Activated CD4-positive, alpha-beta T cell treated with anti-CD3 and anti-CD28 coated beads, Interleukin-2, amount 50 U/mL, for 4 hours (primary cell): ENCODE data around the gene BTRC.
A peak's percentile ranks its signal among the peaks of the same experiment; 100 is the strongest.

Source experiments
- DNase-seq, 2 experiments: peaks; one replicate each; pipeline ENCODE4 v3.0.0-alpha.2; 2020

Gene BTRC

GRCh38 chr10:101569622-101570427 is 215.9 kb downstream of the BTRC start:
- peak; percentile 67 for DNase-seq

- no peak for DNase-seq
Observed at GRCh38 chr10:101570428-101571270, 216.7 kb downstream of the BTRC start.

- DNase-seq = no peak
Observed at GRCh38 chr10:101571271-101571925, 217.4 kb downstream of the BTRC start.

- DNase-seq = no peak
Observed at GRCh38 chr10:101572126-101572525, 218.2 kb downstream of the BTRC start.

- DNase-seq = no peak
Observed at GRCh38 chr10:101572785-101573184, 218.8 kb downstream of the BTRC start.

GRCh38 chr10:101573885-101574753 is 220.2 kb downstream of the BTRC start:
- no peak for DNase-seq

GRCh38 chr10:101575091-101575490 is 221.1 kb downstream of the BTRC start:
- no peak for DNase-seq

- no peak for DNase-seq
Observed at GRCh38 chr10:101575580-101576210, 221.7 kb downstream of the BTRC start.

- DNase-seq = no peak
Observed at GRCh38 chr10:101576211-101576863, 222.4 kb downstream of the BTRC start.

- no peak for DNase-seq
Observed at GRCh38 chr10:101577121-101577871, 223.3 kb downstream of the BTRC start.

GRCh38 chr10:101578192-101578591 is 224.2 kb downstream of the BTRC start:
- DNase-seq = no peak

- DNase-seq = no peak
Observed at GRCh38 chr10:101578803-101579515, 225.0 kb downstream of the BTRC start.

- no peak for DNase-seq
Observed at GRCh38 chr10:101579516-101579870, 225.5 kb downstream of the BTRC start.

GRCh38 chr10:101580486-101581399 is 226.8 kb downstream of the BTRC start:
- DNase-seq = no peak

- DNase-seq = no peak
Observed at GRCh38 chr10:101585841-101586240, 231.9 kb downstream of the BTRC start.

GRCh38 chr10:101587725-101588653 is 234.0 kb downstream of the BTRC start, which contains the start of the genes DPCD and POLL:
Gene DPCD (plus strand): TSS chr10:101588321. CDS start chr10:101588337, 16 bp downstream.
Gene POLL (minus strand): TSS chr10:101588257. CDS start chr10:101587360, 897 bp downstream.
- peak; percentile 87 for DNase-seq

GRCh38 chr10:101588879-101589278 is 234.9 kb downstream of the BTRC start:
- DNase-seq = no peak
